Gastroesophageal sphincter (tissue), 4 donors: Measurements from ENCODE around the gene TSPO2. TPM values are rescaled to one million over a fixed set of nuclear protein-coding genes. Genes with fewer than 3 reads are reported as not detected.

ENCODE experiments used
- ATAC-seq: fragments of 150-250 bp; one replicate; pipeline ENCODE4 v1.9.1; 2016; ENCODE audit warnings: mild to moderate bottlenecking, moderate library complexity
- H3K27ac ChIP-seq, 4 donors: fragments of 200-600 bp; sonication (generic) in 3 of 4; 1 replicate in 3 of 4; 2 replicates in 1 of 4; pipeline ENCODE4 v1.5.1; 2016 to 2019
- H3K27me3 ChIP-seq: fragments of 200-600 bp; sonication (generic); one replicate; pipeline ENCODE4 v1.5.1; 2019
- H3K36me3 ChIP-seq, 2 donors: fragments of 200-600 bp; sonication (generic); one replicate each; pipeline ENCODE4 v1.5.1; 2019; ENCODE audit warnings: control low read depth in 1 of 2
- H3K4me1 ChIP-seq, 3 donors: fragments of 200-600 bp; sonication (generic); 1 replicate in 2 of 3; 2 replicates in 1 of 3; pipeline ENCODE4 v1.5.1; 2016 to 2019; ENCODE audit warnings: control low read depth in 2 of 3
- H3K4me3 ChIP-seq, 2 donors: fragments of 200-600 bp; sonication (generic); one replicate each; pipeline ENCODE4 v1.5.1; 2019; ENCODE audit warnings: mild to moderate bottlenecking in 1 of 2, moderate library complexity in 1 of 2
- H3K9me3 ChIP-seq, 3 donors: fragments of 200-600 bp; sonication (generic); one replicate each; pipeline ENCODE4 v1.5.1; 2017 to 2019; ENCODE audit warnings: control low read depth in 2 of 3
- EP300 ChIP-seq: sonication (generic); formaldehyde crosslinking; IDR thresholded peaks from one replicate; pipeline ENCODE4 v1.6.1; 2017; ENCODE audit warnings: antibody characterized with exemption, mild to moderate bottlenecking
- POLR2A ChIP-seq, 2 donors: fragments of 450-650 bp; IDR thresholded peaks; one replicate each; pipeline ENCODE4 v1.6.1; 2017; ENCODE audit warnings: antibody characterized with exemption in 2 of 2, mild to moderate bottlenecking in 2 of 2, moderate library complexity in 1 of 2
- POLR2AphosphoS5 ChIP-seq: sonication (generic); formaldehyde crosslinking; IDR thresholded peaks from one replicate; pipeline ENCODE4 v1.6.1; 2017; ENCODE audit warnings: antibody characterized with exemption
- WGBS, 2 donors: methylation state at CpG; one replicate each; pipeline ENCODE4 v1.1.5; 2018; ENCODE audit warnings: low coverage in 1 of 2; 5-methylcytosine and 5-hydroxymethylcytosine counted together
- total RNA-seq, 4 donors: library from RNA; depleted of rRNA; stranded (reverse); fragments of >200 nt; gene quantifications; one replicate each; pipeline ENCODE4 v1.1.0, GENCODE V29; 2016
- TF ChIP-seq, protein P1 (sequence below), 4 experiments: fragments of 200-600 bp in 2 of 4; fragments of 450-650 bp in 2 of 4; sonication (generic) in 1 of 4; IDR thresholded peaks; one replicate each; pipeline ENCODE4 v1.5.1; 2017 to 2019; ENCODE audit warnings: antibody characterized with exemption in 4 of 4, mild to moderate bottlenecking in 2 of 4, moderate library complexity in 2 of 4

TSPO2 gene
- total RNA-seq, 4 donors from 2014 or later: not detected

DNA sequence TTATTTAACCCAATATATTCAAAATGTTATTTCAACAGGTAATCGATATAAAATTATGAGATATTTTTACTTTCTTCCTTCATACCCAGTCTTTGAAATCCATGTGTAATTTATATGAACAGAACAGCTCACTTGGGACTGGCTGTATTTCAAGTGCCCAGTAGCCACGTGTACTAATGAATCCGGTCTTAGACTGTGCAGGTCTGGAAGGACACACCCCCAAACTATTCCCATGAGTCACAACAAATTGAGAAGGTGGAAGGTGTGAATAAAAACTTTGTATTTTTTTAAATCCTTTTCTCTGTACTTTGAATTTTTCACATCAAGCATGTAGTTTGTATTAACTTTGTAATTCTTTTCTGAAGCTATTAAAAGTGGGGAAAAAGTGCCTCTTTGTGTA is 6.1 kb upstream of the TSPO2 start:
- Histone ChIP-seq H3K27ac (no peak overlapping the region), H3K27me3 (no peaks in the 10 kb centered on the region), H3K4me3 (no peak overlapping the region), H3K36me3 (no peaks in the 10 kb centered on the region), H3K4me1 (no peaks in the 10 kb centered on the region), H3K9me3 (no peaks in the 10 kb centered on the region)
- TF ChIP-seq POLR2A (IDR thresholded peaks at IDR 0.05) (no peak), EP300 (no peak), POLR2AphosphoS5 (no peak)
- TF ChIP-seq, protein P1, sequence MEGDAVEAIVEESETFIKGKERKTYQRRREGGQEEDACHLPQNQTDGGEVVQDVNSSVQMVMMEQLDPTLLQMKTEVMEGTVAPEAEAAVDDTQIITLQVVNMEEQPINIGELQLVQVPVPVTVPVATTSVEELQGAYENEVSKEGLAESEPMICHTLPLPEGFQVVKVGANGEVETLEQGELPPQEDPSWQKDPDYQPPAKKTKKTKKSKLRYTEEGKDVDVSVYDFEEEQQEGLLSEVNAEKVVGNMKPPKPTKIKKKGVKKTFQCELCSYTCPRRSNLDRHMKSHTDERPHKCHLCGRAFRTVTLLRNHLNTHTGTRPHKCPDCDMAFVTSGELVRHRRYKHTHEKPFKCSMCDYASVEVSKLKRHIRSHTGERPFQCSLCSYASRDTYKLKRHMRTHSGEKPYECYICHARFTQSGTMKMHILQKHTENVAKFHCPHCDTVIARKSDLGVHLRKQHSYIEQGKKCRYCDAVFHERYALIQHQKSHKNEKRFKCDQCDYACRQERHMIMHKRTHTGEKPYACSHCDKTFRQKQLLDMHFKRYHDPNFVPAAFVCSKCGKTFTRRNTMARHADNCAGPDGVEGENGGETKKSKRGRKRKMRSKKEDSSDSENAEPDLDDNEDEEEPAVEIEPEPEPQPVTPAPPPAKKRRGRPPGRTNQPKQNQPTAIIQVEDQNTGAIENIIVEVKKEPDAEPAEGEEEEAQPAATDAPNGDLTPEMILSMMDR (IDR thresholded peaks at IDR 0.05): no peak
- 54 to 56% methylated on average over 3 of the region's 3 CpGs for WGBS, 2 donors
- no peak for ATAC-seq

DNA sequence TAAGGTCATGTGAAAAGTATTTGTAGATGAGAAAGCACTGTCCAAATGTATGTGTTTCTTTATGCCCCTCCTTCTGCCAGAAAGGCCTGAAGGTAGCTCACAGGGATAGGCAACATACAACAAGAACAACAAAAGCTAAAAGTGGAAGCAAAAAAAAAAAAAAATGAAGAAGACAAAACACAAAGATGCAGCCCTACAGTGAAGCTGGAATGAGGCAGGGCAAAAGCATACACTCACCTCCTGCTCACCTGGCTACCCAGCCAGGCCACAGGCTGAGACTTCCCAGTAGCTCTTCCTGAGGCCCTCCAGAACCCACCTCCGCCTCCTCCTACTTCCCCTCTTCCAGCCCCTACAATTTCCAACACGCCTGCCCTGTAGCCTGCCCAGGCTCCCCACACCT is 5.7 kb upstream of the TSPO2 start:
- no peak overlapping the region for H3K4me3 ChIP-seq
- H3K9me3 ChIP-seq: no peaks in the 10 kb centered on the region
- H3K27me3 ChIP-seq: no peaks in the 10 kb centered on the region
- H3K4me1 ChIP-seq: no peaks in the 10 kb centered on the region
- no peaks in the 10 kb centered on the region for H3K36me3 ChIP-seq
- no peak for ATAC-seq
- no peak overlapping the region for H3K27ac ChIP-seq
- WGBS, 2 donors: 91 to 100% methylated on average over 1 to 2 of the region's 2 CpGs
- TF ChIP-seq POLR2AphosphoS5 (no peak), EP300 (no peak), POLR2A (IDR thresholded peaks at IDR 0.05) (no peak)
- TF ChIP-seq, protein P1 (IDR thresholded peaks at IDR 0.05): no peak

DNA sequence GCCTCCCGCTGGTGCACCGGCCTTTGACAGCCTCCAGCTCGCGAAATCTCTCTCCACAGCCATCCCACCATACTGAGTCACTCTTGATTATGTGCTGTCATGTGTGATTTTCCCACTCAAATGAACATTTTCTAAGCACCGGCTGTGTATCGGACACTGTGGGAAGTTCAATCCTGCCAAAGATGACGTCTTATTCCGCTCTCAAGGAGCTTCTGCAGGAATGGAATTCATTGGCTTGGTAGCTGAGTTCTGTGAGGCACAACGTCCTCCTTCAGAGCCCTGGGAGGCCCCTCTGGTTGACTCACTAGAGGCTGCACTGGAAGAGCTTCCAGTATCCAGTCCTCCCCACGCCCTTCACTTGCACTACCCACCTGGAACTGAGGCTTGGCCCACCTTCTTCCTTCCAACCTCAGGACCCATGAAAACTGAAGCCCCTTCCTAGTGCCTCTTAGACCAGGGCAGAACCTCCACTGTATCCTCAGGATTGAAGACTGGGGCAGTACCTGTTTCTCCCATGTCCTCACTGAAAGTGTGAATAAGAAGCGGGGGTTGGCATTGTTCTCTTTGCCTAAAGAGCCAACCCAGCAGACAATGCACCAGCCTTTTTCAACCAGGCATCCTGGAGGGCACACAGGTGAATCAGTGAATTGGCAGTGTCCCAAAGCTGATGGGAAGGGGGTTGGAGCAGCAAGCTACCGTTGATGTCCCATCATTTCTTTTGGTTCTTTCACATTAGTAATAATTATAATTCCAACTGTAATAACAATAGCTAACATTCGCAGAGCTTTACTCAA is 5.0 kb upstream of the TSPO2 start:
- WGBS, 2 donors: 67 to 68% methylated on average over 7 to 9 of the region's 13 CpGs
- Histone ChIP-seq H3K36me3 (no peaks in the 10 kb centered on the region), H3K9me3 (no peaks in the 10 kb centered on the region), H3K4me1 (no peaks in the 10 kb centered on the region), H3K27me3 (no peaks in the 10 kb centered on the region), H3K27ac (no peak overlapping the region), H3K4me3 (no peak overlapping the region)
- no peak for TF ChIP-seq EP300
- TF ChIP-seq, protein P1 (IDR thresholded peaks at IDR 0.05): no peak
- TF ChIP-seq POLR2AphosphoS5: no peak
- no peak for TF ChIP-seq POLR2A (IDR thresholded peaks at IDR 0.05)
- ATAC-seq: no peak

DNA sequence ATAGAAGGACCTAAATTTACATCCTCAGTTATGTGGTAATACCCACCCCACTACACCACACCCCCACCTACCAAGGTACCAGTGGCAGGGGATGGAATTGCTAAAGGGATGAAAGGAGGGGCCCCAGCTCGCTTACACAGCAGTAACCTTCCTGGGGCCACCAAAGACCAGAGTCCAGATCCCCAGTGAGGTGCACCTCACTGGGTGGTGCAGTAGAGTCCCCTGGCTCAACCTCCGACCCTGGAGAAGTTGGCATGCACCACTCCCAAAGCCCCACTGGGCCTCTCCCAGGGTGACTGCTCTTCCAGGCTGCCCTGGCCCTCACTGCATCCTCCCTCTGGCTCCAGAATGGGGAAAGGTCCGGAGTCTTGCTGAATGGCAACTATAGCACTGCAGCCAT is 4.1 kb upstream of the TSPO2 start:
- H3K27me3 ChIP-seq: no peaks in the 10 kb centered on the region
- no peak overlapping the region for H3K27ac ChIP-seq
- H3K36me3 ChIP-seq: no peaks in the 10 kb centered on the region
- ATAC-seq: no peak
- no peaks in the 10 kb centered on the region for H3K4me1 ChIP-seq
- TF ChIP-seq, protein P1 (IDR thresholded peaks at IDR 0.05): no peak
- TF ChIP-seq POLR2AphosphoS5 (no peak), POLR2A (IDR thresholded peaks at IDR 0.05) (no peak), EP300 (no peak)
- no peaks in the 10 kb centered on the region for H3K9me3 ChIP-seq
- 100% methylated on average over 2 of the region's 3 CpGs; no CpG with 5 or more reads in 1 of the 2 donors for WGBS, 2 donors
- no peak overlapping the region for H3K4me3 ChIP-seq
